ENCODE results near the gene SYS1. TPM values are rescaled to one million over a fixed set of nuclear protein-coding genes. Genes with fewer than 3 reads are reported as not detected.

The SYS1 gene
- total RNA-seq, 1 donor from 2014 or later = 28.4 TPM

- DNase-seq (ENCODE audit: low read depth in 2 of 2) = no peak
Measured at GRCh38 chr20:45387274-45387673, 24.3 kb downstream of the SYS1 start.

- DNase-seq (ENCODE audit: low read depth in 2 of 2) = no peak
Measured at GRCh38 chr20:45390931-45391330, 28.0 kb downstream of the SYS1 start.

DNA sequence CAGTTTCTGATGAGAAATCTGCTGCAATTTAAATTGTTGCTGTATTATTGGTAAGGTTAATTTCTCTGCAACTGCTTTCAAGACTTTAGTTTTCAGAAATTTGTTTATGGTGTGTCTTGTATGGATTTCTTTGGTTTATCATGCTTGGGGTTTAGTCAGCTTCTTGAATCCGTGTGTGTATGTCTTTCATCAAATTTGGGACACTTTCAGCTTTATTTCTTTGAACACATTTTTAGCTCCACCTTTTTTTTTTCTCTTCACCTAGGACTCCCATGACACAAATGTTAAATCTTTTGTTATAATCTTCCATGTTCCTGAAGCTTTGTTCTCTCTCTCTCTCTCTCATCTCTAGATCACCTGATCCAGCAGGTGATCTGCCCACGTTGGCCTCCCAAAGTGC lies 28.6 kb downstream of the SYS1 start:
- no peak for DNase-seq (ENCODE audit: low read depth in 2 of 2)

GRCh38 chr20:45392733-45393132 lies 29.8 kb downstream of the SYS1 start:
- no peak for DNase-seq (ENCODE audit: low read depth in 2 of 2)

- no peak for DNase-seq (ENCODE audit: low read depth in 2 of 2)
Measured at GRCh38 chr20:45394221-45395113, 31.5 kb downstream of the SYS1 start.

DNA sequence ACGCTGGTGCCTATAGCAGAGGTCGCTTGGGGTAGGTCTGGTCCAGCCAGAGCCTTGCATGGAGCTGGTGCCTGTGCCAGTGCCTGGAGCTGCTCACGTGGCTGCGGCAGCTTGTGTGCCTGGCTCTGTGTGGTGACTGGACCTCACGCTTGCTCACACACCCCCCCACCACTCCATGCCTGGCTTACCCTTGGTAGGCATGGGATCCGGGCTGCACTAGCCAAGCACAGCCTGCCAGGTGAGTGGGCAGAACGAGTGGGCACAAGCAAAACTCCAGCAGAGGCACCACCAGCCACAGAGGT lies 32.1 kb downstream of the SYS1 start:
- no peak for DNase-seq (ENCODE audit: low read depth in 2 of 2)

GRCh38 chr20:45399018-45399417 lies 36.1 kb downstream of the SYS1 start:
- no peak for DNase-seq (ENCODE audit: low read depth in 2 of 2)

GRCh38 chr20:45400346-45401031 lies 37.5 kb downstream of the SYS1 start:
- DNase-seq (ENCODE audit: low read depth in 2 of 2) = no peak

DNA sequence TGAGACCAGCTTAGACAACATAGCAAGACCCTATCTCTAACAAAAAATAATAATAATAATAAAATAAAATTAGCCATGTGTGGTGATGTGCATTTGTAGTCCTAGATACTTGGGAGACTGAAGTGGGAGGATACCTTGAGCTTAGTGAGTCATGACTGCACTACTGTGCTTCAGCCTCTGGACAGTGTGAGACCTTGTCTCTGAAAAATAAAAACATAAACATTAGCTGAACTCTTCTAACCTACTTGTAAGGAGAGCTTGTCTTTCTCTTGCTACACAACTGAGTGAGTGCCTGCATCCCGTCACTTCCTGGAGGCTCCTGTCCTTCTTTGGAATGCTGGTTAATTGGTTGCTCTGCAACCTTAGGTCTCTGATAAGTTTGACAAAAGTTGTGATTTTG lies 40.0 kb downstream of the SYS1 start:
- no peak for DNase-seq (ENCODE audit: low read depth in 2 of 2)

DNA sequence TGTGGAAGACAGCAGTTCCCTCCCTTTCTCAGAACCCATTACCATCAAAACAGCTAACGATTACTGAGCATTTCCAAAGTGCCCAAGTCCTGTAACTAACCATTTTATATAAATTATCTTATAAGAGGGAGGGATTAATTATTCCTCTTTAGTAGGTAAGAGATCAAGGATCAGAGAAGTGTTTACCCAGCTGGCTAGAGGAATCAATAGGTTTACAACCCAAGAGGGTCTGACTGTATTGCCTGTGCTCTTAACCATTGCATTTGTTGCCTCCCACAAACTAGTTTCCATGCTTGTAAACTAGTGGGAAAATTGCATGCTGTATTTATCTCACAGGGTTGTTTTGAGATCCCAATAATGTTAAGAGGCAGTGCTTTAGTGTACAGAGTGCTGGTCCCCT lies 41.5 kb downstream of the SYS1 start:
- no peak for DNase-seq (ENCODE audit: low read depth in 2 of 2)

- DNase-seq (ENCODE audit: low read depth in 2 of 2) = peak; percentile 14
Measured at GRCh38 chr20:45405571-45406259, 42.8 kb downstream of the SYS1 start.

DNA sequence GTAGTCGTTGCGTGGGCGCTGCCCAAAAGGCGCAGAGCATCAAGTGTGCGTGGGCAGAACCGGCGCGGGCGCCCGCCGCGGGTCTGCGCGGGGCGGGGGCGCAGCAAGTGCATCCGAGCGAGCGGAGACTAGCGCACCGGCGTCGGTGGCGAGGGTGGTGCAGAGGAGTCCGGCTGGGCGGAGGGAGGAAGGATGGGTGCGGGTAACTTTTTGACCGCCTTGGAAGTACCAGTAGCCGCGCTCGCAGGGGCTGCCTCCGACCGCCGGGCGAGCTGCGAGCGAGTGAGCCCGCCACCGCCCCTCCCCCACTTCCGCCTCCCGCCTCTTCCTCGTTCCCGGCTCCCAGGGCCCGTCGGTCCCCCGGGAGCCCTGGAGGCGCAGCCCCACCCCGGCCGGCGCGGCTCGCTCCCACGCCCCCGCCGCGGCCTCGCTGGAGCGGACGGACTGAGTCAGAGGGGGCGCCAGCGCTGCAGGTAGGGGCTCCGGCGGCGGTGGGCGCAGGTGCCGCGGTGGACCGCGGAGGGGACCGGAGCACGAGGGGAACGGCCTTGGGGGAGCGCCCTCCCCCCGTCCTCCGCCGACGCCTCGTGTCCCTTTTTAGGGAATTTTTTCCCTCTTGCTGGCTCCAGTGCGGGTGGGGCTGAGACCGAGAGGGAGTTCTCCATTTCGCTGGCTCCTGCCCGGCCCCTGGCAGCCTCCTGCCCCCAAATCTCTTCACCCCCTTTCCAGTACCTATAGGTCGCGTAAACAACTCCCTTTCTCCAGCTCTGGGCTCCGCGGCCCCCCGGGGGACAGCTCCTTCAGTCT lies 43.5 kb downstream of the SYS1 start:
- DNase-seq (ENCODE audit: low read depth in 2 of 2) = peak; percentile 46 to 61

GRCh38 chr20:45407067-45407745 lies 44.2 kb downstream of the SYS1 start:
- peak; percentile 12 to 66 for DNase-seq (ENCODE audit: low read depth in 2 of 2)

- no peak for DNase-seq (ENCODE audit: low read depth in 2 of 2)
Measured at GRCh38 chr20:45407783-45408645, 45.1 kb downstream of the SYS1 start, which contains the start of gene DBNDD2. Gene DBNDD2 (plus strand): TSS chr20:45408289. CDS start chr20:45408468, 179 bp downstream.

- DNase-seq (ENCODE audit: low read depth in 2 of 2) = no peak
Measured at GRCh38 chr20:45408646-45409213, 45.8 kb downstream of the SYS1 start.

DNA sequence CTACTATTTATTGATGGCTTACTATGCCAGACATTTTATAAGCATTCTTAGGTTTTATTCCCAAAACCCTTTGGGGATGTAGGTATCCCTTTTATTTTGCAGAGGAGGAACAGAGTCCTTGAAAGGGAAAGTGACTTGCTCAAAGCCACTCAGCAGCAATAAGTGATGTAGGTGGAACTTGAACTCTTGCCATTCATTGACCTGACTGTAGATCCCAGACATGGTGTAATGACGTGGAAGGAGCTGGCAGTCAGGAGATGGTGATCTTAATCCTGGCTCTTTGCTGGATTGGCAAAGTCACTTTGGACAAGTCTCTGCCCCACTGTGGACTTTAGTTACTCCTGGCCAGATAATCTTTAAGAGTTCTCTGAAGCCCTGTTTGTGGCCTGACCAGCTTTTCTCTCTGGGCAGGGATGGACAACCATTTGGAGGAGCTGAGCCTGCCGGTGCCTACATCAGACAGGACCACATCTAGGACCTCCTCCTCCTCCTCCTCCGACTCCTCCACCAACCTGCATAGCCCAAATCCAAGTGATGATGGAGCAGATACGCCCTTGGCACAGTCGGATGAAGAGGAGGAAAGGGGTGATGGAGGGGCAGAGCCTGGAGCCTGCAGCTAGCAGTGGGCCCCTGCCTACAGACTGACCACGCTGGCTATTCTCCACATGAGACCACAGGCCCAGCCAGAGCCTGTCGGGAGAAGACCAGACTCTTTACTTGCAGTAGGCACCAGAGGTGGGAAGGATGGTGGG lies 46.7 kb downstream of the SYS1 start:
- no peak for DNase-seq (ENCODE audit: low read depth in 2 of 2)

DNA sequence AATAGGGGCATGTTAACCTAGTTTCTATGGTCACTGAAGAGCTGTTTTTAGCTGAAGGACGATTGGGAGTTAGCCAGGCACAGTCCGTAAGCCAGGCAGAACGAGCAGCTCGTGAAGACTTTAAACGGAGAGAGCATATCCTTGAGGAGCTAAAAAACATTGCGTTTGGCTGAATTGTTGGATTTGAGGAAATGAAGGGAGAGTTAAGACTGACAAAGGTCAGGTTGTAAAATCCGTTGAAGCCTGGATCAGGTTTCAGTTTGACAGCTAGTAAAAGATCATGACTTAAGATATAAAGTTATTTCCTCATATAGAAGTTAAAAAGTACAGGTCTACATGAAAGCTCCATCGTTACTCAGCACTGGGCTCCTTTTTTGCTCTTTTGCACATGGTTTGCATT lies 47.9 kb downstream of the SYS1 start:
- DNase-seq (ENCODE audit: low read depth in 2 of 2) = no peak

GRCh38 chr20:45412653-45413052 lies 49.7 kb downstream of the SYS1 start:
- no peak for DNase-seq (ENCODE audit: low read depth in 2 of 2)

DNA sequence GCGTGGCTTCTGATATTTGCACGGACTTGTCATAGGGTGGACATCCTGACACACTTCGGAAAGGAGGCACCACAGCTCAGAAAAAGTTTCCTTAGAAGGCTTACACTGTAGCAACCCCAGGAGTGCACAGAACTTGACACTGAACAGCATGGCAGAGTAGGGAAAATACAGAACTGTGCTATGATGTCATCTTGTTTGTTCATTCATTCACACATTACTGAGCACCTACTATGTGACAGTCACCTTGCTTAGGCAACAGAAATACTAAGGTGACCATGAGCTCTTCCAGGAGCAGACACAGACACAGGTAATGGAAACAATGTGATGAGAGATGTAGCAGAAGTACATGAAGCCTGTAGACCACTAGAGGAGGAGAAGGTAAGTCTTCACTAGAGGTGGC lies 50.5 kb downstream of the SYS1 start:
- no peak for DNase-seq (ENCODE audit: low read depth in 2 of 2)

All from lung microvascular endothelial cell (primary cell).